HFF-Myc (cell line): ENCODE data around the gene TSPAN3.

ENCODE experiments used
- DNase-seq: peaks from one replicate; pipeline ENCODE4 v3.0.0-alpha.2; 2011; ENCODE audit warnings: low read depth; ENCODE audit errors: extremely low read depth
- H3K4me3 ChIP-seq: replicated peaks from 2 replicates; pipeline ENCODE4 v1.5.1; 2011; ENCODE audit warnings: low read depth, mild to moderate bottlenecking, control low read depth, low read length
- TF ChIP-seq, protein P1 (sequence below): IDR thresholded peaks from 2 replicates; pipeline ENCODE4 v1.5.1; 2012; ENCODE audit warnings: mild to moderate bottlenecking, low read depth, low read length, control low read depth; ENCODE audit errors: missing control alignments

The TSPAN3 gene

DNA sequence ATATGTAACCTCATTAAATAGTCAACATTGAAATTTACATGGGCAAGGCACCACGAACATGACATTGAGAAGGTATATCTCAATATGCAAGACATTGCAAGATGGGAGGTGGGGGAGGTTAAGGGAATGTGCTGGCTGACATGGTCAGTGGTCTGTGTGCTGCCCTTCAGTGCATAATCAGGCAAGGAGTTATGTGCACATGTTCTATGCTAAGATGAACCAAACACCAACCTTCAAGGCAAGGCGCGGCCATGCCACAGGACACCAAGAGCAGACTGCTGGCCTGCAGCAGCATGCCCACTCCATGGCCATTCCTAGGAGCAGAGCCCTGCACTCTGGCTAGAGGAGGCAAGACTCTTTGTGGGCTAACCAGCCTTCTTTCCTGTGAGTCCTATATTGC, 40.9 kb upstream of the TSPAN3 start:
- DNase-seq, result no peak
- no peak overlapping the region for H3K4me3 ChIP-seq
- TF ChIP-seq, protein P1, sequence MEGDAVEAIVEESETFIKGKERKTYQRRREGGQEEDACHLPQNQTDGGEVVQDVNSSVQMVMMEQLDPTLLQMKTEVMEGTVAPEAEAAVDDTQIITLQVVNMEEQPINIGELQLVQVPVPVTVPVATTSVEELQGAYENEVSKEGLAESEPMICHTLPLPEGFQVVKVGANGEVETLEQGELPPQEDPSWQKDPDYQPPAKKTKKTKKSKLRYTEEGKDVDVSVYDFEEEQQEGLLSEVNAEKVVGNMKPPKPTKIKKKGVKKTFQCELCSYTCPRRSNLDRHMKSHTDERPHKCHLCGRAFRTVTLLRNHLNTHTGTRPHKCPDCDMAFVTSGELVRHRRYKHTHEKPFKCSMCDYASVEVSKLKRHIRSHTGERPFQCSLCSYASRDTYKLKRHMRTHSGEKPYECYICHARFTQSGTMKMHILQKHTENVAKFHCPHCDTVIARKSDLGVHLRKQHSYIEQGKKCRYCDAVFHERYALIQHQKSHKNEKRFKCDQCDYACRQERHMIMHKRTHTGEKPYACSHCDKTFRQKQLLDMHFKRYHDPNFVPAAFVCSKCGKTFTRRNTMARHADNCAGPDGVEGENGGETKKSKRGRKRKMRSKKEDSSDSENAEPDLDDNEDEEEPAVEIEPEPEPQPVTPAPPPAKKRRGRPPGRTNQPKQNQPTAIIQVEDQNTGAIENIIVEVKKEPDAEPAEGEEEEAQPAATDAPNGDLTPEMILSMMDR, result no peak

DNA sequence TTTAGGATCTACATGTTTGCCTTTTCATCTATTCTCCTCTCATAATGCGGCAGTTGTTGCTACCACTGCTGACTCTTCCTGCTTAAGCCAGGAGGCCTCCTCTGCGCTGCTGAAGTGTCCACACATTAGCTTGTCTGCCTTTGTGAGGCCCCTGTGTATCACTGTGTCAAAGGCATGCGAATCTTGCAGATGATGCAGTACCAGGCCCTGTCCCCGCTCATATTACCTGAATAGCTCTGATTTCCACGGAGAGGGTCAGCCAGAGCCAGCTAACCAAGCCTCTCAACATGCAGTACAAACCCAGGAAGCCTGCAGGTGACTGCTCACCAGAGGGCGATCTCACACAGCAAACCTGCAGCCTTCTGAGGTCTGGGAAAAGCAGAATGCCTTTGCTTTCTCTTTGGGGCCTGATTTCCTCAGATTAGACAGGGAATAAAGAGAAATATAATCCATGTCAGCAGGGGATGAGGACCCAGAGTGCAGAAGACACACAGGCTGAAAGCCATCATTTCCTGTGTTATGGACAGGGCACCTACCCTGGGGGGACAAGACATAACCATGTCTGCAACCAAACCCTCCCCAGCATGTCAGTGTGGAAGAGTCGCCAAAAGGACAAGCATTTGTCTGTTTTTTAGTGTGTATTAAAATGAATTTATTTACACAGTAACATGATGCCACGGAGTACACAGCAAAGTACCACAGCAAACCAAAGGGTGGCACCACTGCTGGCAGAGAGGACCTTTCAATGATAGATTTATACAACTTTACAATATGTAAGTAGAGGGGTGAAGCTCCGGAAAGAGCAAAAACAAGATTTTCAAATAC, 36.8 kb upstream of the TSPAN3 start:
- H3K4me3 ChIP-seq, result no peak overlapping the region
- DNase-seq, result peak; percentile 21
- TF ChIP-seq, protein P1, result peak; percentile 70

DNA sequence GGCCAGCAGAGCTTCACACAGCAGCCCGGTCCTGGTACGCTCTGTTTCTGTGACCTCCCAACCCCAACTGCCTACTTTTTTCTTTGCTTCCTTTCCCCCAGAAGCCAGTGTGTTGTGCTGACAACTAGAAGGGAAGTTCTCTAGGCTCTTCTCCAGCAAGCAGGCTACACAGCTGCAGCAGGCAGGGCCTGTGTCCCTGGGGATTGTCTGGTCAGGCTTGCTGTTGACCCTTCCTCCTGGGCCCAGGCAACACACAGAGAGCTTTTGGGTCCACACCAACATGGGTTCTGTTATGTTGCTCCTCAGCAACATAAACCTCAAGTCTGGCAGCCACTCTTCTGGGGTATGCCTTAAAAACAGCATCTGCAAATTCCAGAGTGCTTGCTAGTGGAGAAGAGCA, 36.2 kb upstream of the TSPAN3 start:
- TF ChIP-seq, protein P1, result no peak
- no peak for DNase-seq
- H3K4me3 ChIP-seq, result no peak overlapping the region

DNA sequence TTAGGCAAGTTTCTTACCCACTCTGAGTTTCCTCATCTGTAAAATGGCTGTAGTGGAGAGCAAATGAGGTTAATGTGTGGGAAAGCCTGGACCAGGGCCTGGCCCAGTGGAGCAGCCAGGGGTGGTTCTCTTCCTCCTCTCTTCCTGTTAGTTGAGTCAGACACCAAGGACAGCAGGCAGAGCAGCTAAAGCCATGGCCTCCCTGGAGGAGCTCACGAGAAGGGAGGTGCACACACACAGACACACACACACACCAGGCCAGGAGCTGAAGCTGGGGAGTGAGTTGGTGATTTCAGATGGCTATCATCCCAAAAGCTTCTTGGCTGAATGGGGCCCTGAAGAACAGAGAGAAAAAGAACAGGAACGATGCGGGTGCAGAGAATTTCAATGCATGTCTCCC, 33.2 kb upstream of the TSPAN3 start:
- no peak for DNase-seq

DNA sequence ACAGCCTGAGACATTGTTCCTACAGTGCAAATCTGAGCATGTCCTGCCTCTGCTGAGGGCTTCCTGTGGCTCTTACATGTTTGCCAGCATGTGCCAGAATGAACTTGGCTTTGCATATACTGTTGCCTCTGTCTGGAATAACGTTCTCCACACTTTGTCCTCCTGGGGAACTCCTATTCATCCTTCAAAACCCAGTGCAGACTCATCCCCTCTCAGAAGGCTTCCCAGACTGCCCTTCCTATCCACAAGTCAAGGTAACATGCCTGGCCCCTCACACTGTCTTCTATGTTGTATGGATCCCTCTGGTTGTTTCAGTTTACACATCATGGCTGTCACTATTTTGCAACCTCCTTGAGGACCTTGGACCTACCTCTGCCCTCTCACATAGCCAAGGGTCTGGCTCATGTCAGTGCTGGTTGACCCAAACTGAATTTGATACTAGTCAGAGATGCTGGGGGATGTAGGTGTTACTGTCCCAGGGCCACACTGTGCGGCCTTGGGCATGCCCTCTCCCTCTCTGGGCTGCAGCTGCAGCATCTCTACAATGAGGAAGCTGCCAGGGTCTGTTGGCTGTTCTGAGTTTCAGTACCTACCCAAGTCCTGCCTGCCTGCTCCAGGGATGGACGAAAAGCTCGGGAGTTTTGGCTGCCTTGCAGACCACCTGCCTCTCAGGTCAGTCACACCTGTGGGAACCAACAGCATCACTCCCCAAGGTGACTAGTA, 29.0 kb upstream of the TSPAN3 start:
- no peak for DNase-seq
- TF ChIP-seq, protein P1, result no peak
- H3K4me3 ChIP-seq, result no peak overlapping the region

More for the DNA sequence above, 33.2 kb upstream of the TSPAN3 start:
- TF ChIP-seq, protein P1, result no peak
- H3K4me3 ChIP-seq, result no peak overlapping the region

DNA sequence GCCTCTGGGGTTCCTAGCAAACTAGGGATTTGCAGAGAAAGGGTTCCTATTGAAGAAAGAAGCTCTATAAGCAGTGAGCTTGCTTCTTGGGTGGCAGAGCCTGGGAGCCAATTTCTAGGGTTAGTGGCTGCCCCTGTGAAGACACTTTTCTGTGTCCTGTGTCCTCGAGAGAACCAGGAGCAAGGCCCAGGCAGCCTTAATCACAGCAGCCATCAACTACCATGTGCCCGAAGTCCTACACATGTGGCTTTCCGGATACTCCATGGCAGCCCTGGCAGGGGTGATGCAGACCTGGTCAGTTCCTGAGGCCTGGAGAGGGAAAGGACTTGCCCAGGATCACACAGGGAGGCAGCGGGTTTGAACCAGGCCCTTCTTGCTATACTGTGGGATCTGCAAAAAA, 27.7 kb upstream of the TSPAN3 start:
- no peak for DNase-seq
- H3K4me3 ChIP-seq, result no peak overlapping the region
- TF ChIP-seq, protein P1, result no peak
